Lower lobe of right lung (tissue), 2 donors: ENCODE data around the gene FYN. TPM values are rescaled to one million over a fixed set of nuclear protein-coding genes. Genes with fewer than 3 reads are reported as not detected.
"Not testable (repeated sequence)": the region's sequence is repeated elsewhere in the genome, so short reads cannot be mapped to it uniquely, and the experiment has no call there.

ENCODE experiments used
- ATAC-seq, 2 donors: fragments of 200-7000 bp; cut with Tn5 transposase; one replicate each; pipeline ENCODE4 v1.9.1; 2020 to 2022; ENCODE audit warnings: mild to moderate bottlenecking in 2 of 2, moderate library complexity in 2 of 2
- DNase-seq: peaks from one replicate; pipeline ENCODE4 v3.0.0-alpha.2; 2020
- H3K27ac ChIP-seq: fragments of 200-600 bp; one replicate; pipeline ENCODE4 v1.8.0; 2022
- H3K27me3 ChIP-seq: fragments of 200-600 bp; one replicate; pipeline ENCODE4 v1.8.0; 2022; ENCODE audit warnings: low read depth
- H3K36me3 ChIP-seq: fragments of 200-600 bp; one replicate; pipeline ENCODE4 v1.8.0; 2022; ENCODE audit warnings: mild to moderate bottlenecking
- H3K4me1 ChIP-seq: fragments of 200-600 bp; one replicate; pipeline ENCODE4 v1.8.0; 2022
- H3K4me3 ChIP-seq: fragments of 200-600 bp; one replicate; pipeline ENCODE4 v1.8.0; 2022; ENCODE audit warnings: mild to moderate bottlenecking
- H3K9me3 ChIP-seq: fragments of 200-600 bp; one replicate; pipeline ENCODE4 v1.8.0; 2022
- CTCF ChIP-seq: fragments of 200-600 bp; IDR thresholded peaks from one replicate; pipeline ENCODE4 v1.8.0; 2022; ENCODE audit warnings: antibody characterized with exemption, mild to moderate bottlenecking
- intact Hi-C: fragments of 100-400 bp; cut with DNase I; formaldehyde crosslinking; loops from one replicate; pipeline ENCODE4 v1.11.0; 2022
- total RNA-seq: library from RNA; stranded (reverse); fragmentation: NEBNext Ultra II Directional; extraction: Animal tissue kit (Norgen Biotek cat#: 25700); gene quantifications from one replicate; pipeline ENCODE4 v1.2.1, GENCODE V29; 2021
- donor health status: DM: no; HTN: yes; CAD: no; lungs with severe emphysema.

FYN gene
- total RNA-seq, 1 donor from 2014 or later: 99.2 TPM

- no peak for TF ChIP-seq CTCF
- Histone ChIP-seq H3K4me1 (no peaks in the 10 kb centered on the region), H3K9me3 (no peaks in the 10 kb centered on the region), H3K4me3 (no peak overlapping the region), H3K36me3 (no peaks in the 10 kb centered on the region), H3K27ac (no peak overlapping the region), H3K27me3 (no peaks in the 10 kb centered on the region)
- no peak for DNase-seq
- ATAC-seq: no peak
- intact Hi-C loops: no loop called here
Observed at GRCh38 chr6:111890988-111891387, 17.7 kb upstream of the FYN start.

GRCh38 chr6:111888928-111889695, 15.9 kb upstream of the FYN start:
- ATAC-seq: no peak
- Histone ChIP-seq H3K9me3 (no peaks in the 10 kb centered on the region), H3K36me3 (no peaks in the 10 kb centered on the region), H3K27me3 (no peaks in the 10 kb centered on the region), H3K4me3 (peak overlapping the region; percentile 12), H3K4me1 (no peaks in the 10 kb centered on the region), H3K27ac (no peak overlapping the region)
- no peak for DNase-seq
- no peak for TF ChIP-seq CTCF
- intact Hi-C loops: no loop called here

GRCh38 chr6:111886793-111887192, 13.5 kb upstream of the FYN start:
- H3K36me3 ChIP-seq, intact Hi-C loops, H3K27me3 ChIP-seq, H3K4me3 ChIP-seq, H3K4me1 ChIP-seq, H3K27ac ChIP-seq, H3K9me3 ChIP-seq, ATAC-seq, DNase-seq: not testable (repeated sequence)

- ATAC-seq: no peak
- Histone ChIP-seq H3K4me1 (no peaks in the 10 kb centered on the region), H3K4me3 (no peak overlapping the region), H3K9me3 (no peaks in the 10 kb centered on the region), H3K27ac (no peak overlapping the region), H3K36me3 (no peaks in the 10 kb centered on the region), H3K27me3 (no peaks in the 10 kb centered on the region)
- DNase-seq: no peak
- TF ChIP-seq CTCF: no peak
- intact Hi-C loops: no loop called here
Observed at GRCh38 chr6:111885373-111886027, 12.2 kb upstream of the FYN start.

- Histone ChIP-seq H3K4me1 (no peaks in the 10 kb centered on the region), H3K9me3 (no peaks in the 10 kb centered on the region), H3K4me3 (no peak overlapping the region), H3K27me3 (no peaks in the 10 kb centered on the region), H3K36me3 (no peaks in the 10 kb centered on the region), H3K27ac (no peak overlapping the region)
- ATAC-seq: no peak
- TF ChIP-seq CTCF: no peak
- intact Hi-C loops: no loop called here
- no peak for DNase-seq
Observed at GRCh38 chr6:111884068-111884467, 10.8 kb upstream of the FYN start.

GRCh38 chr6:111880181-111880888, 7.1 kb upstream of the FYN start:
- no peaks in the 10 kb centered on the region for H3K4me1 ChIP-seq
- DNase-seq (no peak), ATAC-seq (no peak)
- no peaks in the 10 kb centered on the region for H3K27me3 ChIP-seq
- H3K27ac ChIP-seq: no peak overlapping the region
- no peaks in the 10 kb centered on the region for H3K36me3 ChIP-seq
- TF ChIP-seq CTCF: no peak
- H3K4me3 ChIP-seq: no peak overlapping the region
- H3K9me3 ChIP-seq: no peaks in the 10 kb centered on the region
- intact Hi-C loops: no loop called here
